GM19193 (cell line): Measurements from ENCODE around the gene CHN1.

ENCODE experiments used
- POLR2A ChIP-seq: IDR thresholded peaks from 4 replicates; pipeline ENCODE4 v1.6.1; 2011; ENCODE audit not compliant: insufficient read depth, insufficient read length; ENCODE audit errors: extremely low read depth

The CHN1 gene

DNA sequence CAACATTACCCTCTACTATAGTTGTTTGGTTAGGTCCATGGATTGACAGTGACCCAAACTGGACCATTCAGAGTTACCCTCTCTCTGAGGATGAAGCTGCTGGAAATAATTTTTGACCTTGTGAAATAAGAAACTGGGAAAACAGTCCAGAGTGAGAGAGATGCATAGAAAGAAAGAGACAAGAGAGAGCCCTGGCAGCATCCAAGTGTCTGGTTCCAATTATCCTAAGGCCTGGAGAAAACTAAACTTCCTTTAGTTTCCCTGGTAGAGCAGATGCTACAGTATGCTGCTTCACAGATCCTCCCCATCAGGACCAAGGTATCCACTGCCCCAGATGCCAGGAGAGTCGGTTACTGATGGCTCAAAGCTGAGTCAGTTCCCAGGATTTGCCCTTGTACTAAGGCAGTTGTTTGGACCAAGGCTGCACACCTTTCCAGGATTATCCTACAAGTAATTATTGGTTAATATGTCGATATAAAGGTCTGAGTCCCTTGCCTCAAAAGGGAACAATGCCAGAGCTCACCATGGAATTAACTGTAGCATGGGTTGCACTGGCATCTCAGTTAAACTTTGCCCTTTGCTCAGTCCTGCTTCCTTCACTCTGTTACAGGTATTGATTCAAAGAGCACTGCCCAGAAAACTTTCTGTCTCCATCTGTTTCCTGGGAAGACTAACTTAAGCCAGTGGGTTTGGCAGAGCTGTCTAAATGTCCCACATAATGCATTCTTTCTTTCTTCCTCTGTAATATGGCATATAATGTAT lies 14.6 kb upstream of the CHN1 start:
- TF ChIP-seq POLR2A, result no peak

DNA sequence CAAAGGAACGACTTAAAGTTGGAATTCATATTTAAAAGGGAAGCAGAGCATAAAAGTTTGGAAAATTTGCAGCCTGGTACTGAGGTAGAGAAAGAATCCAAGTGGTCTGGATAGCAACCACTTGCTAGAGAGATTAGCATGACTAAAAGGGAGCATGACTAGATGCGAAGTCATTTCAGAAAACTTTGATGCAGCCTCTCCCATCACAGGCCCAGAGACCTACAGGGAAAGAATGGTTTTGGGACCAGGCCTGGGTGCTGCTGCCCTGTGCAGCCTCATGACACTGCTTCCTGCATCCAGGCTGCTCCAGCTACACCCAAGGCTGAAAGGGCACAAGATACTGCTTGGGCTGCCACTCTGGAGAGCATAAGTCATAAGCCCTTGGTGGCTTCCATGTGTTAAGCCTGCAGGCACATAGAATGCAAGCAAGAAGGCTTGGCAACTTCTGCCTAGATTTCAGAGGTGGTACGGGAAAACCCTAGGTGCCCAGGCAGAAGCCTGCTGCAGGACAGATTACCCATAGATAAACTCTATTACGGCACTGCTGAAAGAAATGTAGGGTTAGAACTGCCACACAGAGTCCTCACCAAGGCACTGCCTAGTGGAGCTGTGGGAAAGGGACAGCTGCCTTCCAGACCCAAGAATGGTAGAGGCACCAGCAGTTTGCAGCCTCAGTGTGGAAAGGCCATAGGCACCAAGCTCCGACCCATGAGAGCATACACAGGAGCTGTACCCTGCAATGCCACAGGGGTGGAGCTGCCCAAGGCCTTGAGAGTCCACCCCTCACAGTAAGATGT lies 12.6 kb upstream of the CHN1 start:
- TF ChIP-seq POLR2A, result no peak

DNA sequence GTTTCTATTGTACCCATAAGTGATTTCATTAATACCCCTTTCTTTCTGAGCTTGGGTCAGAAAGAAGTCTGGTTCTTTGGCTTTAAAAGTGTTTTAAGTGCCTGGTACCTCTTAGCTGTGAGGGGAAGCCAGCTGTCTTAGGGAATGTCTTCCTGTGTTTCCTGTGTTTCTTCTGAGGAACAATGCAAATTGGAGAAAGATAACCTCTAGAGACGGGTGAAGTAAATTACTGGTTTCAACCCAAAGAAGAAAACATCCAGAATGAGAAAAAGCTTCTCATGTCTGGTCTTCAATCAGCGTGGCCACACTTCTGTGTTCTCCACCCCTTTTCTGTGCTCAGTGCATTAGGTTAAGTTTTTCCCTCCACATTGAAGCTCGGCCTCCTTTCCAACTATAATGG lies 10.2 kb upstream of the CHN1 start:
- TF ChIP-seq POLR2A, result no peak

DNA sequence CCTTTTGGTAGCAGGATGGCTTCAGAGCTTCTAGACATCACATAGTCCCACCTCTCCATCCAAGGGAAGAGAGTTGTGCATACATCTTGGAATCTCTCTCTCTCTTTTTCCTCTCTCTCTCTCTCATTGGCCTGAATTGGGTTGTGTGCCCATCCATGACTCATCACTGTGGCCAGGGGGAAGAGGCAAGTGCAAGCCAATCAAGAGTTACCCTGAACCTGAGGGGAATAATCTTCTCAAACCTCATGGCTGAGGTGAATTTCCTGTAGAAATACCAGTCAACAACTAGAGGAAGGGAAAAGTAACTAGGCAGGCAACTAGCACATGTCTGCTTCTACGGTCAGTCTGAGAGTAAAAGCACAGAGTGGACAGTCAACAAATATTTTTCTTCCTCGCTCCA lies 7.3 kb upstream of the CHN1 start:
- no peak for TF ChIP-seq POLR2A

DNA sequence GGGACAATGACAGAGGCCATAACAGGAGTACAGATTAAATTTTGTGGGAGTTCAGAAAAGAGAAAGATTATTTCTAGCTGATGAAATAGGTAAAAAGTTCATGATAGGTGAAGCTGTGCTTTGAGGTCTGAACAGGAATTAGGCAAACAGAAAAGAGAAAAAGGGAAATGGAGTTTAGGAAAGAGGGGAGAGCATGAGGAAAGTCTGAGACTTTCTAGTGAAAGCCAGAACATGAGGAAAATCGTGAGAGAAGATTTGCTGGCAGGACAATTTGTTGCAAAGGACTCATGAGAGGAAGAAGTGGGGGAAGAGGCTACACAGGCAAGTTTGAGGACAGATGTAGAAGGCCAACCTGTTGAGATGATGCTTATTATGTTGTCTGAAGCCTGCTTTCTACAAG lies 6.3 kb upstream of the CHN1 start:
- TF ChIP-seq POLR2A, result no peak

DNA sequence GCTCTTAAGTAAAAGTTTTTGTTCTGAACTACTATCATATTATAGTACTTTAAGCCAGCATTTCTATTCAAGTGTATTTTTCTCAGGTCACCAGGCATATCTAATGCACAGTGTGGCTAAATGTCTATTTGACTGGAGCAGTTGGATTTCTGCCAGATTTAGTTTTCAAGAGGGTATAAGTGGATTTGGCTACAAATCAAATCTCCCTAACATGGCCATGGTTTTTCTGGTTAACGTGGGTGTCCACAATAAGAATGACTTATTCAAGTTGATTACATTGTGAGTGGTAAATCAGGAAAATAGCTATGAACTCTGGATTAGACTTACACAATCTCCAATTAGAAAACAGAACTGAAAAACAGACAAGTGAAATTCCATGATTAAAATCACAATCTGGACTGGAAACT lies 5.7 kb upstream of the CHN1 start:
- no peak for TF ChIP-seq POLR2A

DNA sequence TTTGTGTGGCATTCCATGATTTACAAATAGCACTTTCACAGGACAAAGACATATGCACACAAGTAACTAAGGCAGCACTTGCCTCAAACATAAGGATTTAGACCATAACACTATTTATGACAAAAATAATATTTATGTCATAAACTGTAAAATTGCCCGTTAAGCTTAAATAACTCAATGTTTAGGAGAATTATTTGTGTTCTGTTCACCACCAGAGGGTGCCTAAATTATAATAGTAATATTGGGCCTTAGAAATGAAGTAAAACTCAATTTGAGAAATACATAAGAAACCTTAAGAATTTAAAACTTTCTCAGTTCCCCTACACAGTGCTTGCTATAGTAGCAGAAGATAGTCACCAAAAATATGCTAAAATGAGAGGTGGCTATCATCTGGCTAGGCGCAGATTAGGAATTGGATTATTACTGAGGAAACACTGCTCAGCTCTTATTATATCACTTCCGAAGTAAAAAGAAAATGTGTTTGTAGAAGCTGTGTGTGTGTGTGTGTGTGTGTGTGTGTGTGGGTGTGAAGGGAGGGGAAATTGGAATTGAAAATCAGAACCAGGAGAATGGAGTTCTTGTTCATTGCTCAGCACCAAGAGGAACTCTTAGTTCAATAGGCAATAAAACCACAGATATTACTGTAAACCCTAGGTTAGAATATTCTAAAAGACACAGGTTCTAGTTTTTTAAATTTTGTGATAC lies 4.9 kb upstream of the CHN1 start:
- no peak for TF ChIP-seq POLR2A

DNA sequence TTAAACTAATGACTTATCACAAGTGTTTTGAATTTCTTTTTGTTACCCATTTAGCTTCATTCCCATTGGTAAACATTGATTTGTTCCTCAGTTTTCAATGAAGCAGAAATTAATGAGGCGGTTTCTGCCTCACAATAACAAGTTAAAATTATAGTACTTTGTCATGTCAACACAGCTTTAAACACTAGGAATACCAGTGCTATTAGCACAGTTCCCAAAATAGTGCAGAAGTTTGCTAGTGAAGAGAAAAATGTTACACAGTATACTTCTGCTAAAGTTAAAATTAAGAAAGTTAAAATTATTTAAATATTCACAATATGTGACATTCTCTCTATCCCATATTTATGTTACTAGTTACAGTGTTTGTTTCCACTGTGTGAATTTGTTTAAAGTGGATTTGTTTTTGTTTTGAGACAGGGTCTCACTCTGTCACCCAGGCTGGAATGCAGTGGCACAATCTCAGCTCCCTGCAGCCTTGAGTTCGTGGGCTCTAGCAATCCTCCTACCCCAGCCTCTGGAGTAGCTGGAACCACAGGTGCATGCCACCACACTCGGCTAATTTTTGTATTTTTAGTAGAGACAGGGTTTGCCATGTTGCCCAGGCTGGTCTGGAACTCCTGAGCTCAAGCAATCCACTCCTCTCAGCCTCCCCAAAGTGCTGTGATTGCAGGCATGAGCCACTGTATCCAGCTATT lies 3.8 kb upstream of the CHN1 start:
- no peak for TF ChIP-seq POLR2A

DNA sequence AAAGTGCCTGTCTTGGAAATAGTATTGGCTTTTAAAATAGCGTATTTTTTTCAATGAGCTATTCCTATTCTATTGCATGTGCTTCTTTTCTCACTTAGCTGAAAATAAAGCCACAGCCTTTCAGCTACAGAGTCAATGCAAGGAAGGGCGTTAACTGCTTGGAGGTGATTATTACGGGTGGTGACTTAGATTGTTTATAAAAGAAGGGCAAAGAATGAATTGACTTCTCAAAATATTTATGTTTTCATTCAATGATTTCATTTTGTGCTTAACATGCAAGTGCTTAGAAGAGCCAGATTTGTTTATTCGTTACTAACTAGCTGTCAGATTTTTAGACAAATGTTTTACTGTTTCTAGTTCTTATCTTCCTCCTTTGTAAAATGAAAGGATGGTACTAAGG lies 2.8 kb upstream of the CHN1 start:
- TF ChIP-seq POLR2A, result no peak

DNA sequence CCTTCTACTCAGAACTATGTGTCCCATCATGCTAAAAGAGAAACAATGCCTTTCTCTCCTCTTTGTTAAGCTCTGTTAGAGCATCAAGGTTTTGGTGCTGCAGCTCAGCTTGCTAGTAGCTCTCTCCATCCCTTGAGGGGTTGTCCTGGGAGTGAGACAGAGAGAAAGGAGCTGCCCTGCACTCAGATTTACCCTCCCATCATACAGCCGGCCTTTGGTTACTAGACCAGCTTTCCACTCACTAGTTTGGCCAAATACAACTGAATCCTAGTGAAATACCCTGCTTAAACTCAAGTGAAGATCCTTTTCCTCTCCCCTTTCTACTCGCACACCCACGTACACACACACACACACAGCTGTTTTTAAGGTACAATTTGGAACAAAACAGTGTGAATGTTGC lies 2.3 kb upstream of the CHN1 start:
- TF ChIP-seq POLR2A, result no peak

DNA sequence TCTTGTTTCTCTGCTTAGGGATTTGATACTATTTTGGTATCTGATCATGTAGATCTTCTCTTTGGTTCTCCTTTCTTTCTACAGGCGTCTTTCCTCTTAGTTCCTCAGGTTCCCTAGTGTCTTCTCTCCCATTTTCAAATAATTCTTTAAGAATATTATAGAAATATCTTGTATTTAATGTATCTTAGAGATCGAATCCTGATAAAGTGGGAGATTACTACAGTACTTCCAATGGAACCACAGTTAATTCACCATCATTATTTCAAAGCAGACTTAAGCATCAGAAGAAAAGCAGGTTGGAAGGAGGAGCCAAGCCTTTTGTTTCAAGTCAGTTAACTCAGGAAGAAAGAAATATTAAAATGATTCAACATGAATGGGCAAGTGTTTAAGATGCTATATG lies 1.1 kb upstream of the CHN1 start:
- TF ChIP-seq POLR2A, result no peak

DNA sequence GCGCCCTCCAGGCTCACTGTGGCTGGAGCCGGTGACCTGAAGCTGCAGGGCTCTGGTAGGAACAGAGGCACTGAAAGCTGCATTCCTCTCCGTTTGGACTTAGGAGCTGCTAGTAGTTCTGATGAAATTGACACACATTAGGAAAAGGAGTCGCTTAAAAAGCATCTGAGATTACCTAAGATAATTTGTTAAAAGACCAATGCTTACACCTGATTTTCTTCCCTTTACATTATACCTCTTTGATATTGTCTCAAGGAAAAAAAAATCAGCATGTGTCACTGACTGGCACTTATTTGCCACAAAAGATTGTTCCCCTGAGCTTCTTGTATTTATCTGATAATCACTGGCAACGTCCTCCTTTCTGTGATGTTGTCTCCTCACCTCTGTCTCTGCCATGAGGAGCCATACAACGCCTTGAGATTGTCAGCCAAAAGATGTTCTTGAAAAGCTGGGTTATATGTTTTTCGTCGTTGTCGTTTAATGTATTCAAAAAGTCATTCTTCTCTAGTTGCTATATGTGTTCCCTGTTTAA lies 618 bp upstream of the CHN1 start:
- TF ChIP-seq POLR2A, result no peak

DNA sequence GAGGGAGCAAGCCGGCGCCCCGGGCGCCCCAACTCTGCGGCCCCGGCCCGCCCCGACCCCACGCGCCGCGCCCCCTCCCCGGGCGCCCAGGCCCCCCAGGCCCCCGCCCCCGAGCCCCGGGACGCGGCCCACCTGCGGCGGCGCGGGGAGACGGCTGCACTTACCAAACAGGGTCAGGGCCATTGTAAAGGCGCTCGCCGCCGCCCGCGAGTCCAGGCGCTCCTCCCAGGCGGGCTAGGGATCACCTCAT lies 526 bp downstream of the CHN1 start:
- no peak for TF ChIP-seq POLR2A

DNA sequence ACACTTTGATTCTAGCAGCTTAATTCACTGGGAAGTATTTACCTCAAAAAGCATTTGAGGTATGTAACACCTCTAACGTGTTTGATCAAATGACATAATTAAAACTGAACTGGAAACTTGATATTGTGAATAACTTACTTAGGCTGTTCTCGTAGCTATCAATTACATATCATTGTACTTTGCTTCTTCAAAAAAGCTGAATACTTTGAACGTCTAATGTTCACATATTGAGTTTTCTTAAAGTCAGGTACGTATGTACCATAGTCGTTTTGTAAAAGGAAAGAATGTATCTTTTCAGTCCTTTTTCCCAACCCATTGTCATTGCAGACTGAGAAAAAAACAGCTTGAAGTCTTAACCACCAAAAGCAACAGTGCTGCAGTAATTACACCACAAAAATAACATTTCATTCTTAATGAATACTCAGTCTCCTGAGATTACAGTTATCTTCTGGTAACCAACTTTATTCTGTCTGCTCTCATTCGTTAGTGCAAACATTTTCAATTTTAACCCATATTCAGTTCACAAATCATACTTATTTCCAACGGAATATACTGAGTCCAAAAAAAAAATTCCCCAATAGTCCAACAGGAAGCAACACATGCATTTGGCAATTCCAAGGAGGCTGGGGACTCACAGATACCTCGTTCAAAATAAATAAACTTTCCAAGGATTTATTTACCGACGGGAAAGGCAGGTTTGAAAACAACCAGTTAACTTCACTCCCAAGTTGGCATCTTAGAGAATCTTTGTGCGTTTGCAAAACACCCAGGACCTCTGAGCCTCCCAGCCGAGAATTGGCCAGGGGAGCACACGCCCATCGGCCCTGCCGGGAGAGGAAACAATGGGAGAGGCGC lies 1.1 kb downstream of the CHN1 start:
- no peak for TF ChIP-seq POLR2A
